NCI-H748 treated with DMSO at 0.1 percent for 48 hours (cell line): ENCODE data around the gene PGC.
"Not testable (repeated sequence)": the region's sequence is repeated elsewhere in the genome, so short reads cannot be mapped to it uniquely, and the experiment has no call there.

Experiments used
- DNase-seq: peaks from one replicate; lab custom pipeline; 2025; lab: John Stamatoyannopoulos, UW

PGC gene

GRCh38 chr6:41775293-41775882 lies 28.2 kb upstream of the PGC start:
- no peak for DNase-seq

DNA sequence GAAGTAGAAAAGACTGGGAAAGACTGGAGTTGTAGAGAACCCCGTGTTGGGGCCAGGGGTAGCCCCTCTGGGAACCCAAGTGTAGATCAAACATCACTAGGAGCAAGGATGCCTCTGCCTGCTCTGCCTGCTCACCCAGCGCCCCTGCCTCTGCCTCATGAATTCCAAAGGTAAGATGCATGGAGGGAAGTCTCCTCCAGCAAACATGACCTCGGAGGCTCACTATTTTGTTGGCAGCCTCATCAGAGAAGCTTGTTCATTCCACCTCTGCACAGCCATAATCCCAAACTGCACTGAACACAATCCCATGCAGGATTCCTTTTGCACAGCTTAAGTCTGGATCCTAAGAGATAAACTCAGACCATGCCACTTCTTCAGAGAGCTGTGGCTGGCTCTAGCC lies 27.6 kb upstream of the PGC start:
- DNase-seq = no peak

DNA sequence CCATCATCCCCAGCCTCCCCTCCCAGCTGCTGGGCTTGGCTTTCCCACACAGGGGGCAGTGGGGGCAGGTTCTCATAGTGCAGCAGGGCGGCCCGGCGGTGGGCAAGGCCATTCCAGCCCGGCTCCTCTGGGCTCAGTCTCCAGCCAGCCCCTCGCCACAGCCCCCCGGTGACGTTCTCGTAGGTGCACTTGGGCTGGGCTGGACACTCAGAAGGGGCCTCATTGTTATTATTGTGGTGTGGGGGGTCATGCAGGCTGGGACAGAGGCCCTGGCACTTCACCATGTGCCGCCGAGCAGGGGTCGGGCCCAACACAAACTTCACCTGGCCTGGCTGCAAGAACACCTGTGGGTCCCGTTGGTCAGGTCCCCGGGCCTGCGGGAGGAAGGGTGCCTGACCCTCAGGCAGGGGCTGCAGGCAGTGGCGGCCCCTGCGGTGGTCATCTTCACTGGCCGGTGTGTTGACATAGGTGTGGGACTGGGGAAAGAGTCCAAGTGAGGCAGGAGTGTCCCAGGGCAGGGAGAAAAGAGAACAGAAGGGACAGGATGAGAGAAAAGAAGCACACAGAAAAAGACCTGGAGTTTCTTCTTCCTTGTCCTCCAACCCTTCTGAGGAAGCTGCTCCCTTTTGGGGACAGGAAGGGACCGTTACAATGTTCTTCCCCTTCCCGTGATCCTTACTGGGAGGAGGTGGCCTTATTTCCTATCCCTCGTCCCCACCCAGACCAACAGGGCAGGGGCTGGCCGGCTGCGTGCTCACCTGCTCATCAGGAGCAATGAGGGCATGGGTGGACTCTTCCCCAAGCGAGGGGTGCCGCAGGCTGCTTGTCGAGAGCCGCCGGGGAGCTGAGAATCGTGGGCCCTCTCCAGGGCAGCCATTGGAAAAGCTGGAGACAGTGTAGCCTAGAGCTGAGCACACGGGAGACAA lies 24.1 kb upstream of the PGC start:
- no peak for DNase-seq

- DNase-seq = no peak
These were observed 23.3 kb upstream of the PGC start for GRCh38 chr6:41770381-41771057.

DNA sequence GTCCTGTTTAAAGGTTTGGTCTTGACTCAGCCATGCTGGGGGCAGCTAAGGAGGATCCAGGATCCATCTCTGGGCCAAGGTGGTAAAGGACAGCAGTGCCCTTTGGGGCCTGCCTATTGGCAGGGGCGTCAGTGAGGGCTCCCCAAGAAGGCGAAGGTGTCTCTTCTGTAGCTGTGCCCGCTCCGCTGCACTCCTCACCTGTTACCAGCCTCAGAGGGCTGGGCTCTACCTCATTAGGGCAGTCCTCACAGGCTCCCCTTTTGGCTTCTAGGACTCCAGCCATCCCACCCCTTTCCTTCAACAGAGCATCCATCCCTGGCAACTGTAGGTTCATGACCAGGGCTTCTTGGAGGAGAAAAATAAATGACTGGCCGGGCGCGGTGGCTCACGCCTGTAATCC lies 22.2 kb upstream of the PGC start:
- no peak for DNase-seq

GRCh38 chr6:41768545-41769308 lies 21.5 kb upstream of the PGC start:
- no peak for DNase-seq

GRCh38 chr6:41767112-41767833 lies 20.1 kb upstream of the PGC start:
- DNase-seq = no peak

GRCh38 chr6:41766043-41766664 lies 19.0 kb upstream of the PGC start:
- not testable (repeated sequence) for DNase-seq

- no peak for DNase-seq
These were observed 16.3 kb upstream of the PGC start for GRCh38 chr6:41763470-41763869.

- DNase-seq = no peak
These were observed 12.8 kb upstream of the PGC start for GRCh38 chr6:41759905-41760579.

DNA sequence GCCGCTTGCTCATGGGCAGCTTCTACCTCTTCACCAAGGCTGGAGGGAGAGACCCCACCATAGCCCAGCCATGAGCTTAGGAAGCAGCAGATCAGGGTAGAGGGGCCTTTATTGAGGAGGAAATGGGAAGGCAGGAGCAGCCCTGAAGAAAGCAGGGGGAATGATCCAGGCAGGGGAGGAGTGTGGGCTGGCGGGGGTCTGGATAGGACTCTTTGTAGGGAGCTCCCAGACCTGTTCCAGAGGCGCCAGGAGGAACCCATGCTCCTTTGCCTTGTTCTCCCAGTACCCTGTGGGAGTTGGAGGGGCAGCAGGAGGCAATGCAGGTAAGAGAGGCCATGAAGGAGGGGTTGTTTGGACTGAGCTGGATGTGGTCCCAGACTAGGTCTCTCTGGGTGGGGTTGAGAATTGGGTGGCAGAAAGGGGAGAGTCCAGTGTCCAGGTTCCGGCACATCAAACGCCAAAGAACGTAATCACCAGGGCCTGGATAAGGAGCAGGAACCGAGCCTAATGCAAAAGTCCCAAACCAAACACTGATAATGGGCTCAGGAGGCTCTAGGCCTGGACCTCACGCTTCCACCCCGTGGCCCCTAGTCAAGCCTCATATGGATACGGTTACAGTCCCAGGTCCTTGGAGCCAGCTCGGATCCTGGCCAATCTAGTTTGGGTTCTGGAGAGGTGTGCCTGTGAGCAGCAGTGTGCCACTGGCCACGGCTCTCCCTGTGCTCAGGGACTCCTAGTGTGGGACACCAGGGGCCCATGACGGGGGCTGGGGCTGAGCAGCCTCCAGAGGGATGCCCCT lies 12.1 kb upstream of the PGC start:
- DNase-seq = no peak

GRCh38 chr6:41758641-41759035 lies 11.4 kb upstream of the PGC start:
- DNase-seq = no peak

GRCh38 chr6:41757931-41758640 lies 10.9 kb upstream of the PGC start:
- DNase-seq = no peak

DNA sequence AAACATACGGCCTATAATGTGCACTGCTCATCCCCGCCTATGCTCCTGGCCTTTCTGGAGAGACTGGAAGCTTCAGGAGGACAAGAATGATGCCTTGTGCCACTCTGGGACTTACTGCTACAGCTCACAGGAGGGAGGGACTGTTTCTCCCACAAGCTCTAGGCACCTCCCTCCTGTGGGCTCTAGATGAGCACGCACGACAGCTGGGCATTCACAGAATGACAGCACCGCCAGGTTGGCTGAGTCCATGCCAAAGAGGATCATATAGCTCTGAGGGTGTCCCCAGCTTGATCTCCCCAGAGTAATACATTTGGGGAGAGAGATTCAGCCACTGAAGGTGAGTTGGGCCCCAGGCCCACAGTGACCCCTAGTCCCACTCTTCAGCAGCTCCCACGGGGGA lies 10.1 kb upstream of the PGC start:
- DNase-seq = no peak

- no peak for DNase-seq
These were observed 9.2 kb upstream of the PGC start for GRCh38 chr6:41756354-41756753.

- no peak for DNase-seq
These were observed 8.7 kb upstream of the PGC start for GRCh38 chr6:41755895-41756294.

DNA sequence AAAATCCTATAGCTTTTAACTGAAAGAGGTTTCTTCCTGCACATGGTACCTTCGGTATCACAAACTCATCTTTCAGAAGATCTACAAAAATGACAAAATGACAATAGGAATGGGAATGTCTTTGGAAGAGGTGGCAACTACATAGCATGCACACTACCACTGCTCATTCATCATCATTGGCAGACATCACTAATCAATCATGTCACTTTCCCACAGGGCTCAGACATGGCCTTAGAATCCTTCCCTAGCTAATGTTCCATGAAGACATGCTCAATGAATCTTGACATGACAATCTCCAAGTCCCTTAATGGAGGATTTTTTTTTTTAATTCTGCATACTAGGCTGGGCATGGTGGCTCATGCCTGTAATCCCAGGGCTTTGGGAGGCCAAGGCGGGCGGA lies 3.2 kb upstream of the PGC start:
- no peak for DNase-seq

GRCh38 chr6:41748542-41748941 lies 1.3 kb upstream of the PGC start:
- no peak for DNase-seq

- DNase-seq = no peak
These were observed 893 bp upstream of the PGC start for GRCh38 chr6:41748102-41748477.
